NCI-H1930 (cell line): ENCODE measurements around the gene ZNRF4.
"Not testable (repeated sequence)": the region's sequence is repeated elsewhere in the genome, so short reads cannot be mapped to it uniquely, and the experiment has no call there.

ENCODE experiments used
- DNase-seq, 2 experiments: peaks; one replicate each; lab custom pipeline; 2025; lab: John Stamatoyannopoulos, UW

ZNRF4 gene, protein sequence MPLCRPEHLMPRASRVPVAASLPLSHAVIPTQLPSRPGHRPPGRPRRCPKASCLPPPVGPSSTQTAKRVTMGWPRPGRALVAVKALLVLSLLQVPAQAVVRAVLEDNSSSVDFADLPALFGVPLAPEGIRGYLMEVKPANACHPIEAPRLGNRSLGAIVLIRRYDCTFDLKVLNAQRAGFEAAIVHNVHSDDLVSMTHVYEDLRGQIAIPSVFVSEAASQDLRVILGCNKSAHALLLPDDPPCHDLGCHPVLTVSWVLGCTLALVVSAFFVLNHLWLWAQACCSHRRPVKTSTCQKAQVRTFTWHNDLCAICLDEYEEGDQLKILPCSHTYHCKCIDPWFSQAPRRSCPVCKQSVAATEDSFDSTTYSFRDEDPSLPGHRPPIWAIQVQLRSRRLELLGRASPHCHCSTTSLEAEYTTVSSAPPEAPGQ

DNA sequence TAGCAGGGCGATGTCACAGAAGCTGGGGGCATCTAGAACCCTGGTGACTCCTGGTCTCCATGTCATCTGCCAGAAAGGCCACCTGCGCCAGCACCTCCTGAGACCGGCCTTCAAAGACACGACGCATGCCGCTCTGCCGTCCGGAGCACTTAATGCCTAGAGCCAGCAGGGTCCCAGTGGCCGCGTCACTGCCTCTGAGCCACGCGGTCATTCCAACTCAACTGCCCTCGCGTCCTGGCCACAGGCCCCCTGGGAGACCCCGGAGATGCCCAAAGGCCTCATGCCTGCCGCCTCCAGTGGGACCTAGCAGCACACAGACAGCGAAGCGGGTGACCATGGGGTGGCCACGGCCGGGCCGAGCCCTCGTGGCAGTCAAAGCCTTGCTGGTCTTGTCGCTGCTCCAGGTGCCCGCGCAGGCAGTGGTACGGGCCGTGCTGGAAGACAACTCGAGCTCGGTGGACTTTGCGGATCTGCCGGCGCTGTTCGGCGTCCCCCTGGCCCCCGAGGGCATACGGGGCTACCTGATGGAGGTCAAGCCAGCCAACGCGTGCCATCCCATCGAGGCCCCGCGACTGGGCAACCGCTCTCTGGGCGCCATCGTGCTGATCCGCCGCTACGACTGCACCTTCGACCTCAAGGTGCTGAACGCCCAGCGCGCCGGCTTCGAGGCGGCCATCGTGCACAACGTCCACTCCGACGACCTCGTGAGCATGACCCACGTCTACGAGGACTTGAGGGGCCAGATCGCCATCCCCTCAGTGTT is at the start of gene ZNRF4:
ZNRF4 (plus strand) TSS at position 51 of the 763 bp plus-strand sequence; CDS start at position 126, 75 bp downstream.
- no peak for DNase-seq

DNA sequence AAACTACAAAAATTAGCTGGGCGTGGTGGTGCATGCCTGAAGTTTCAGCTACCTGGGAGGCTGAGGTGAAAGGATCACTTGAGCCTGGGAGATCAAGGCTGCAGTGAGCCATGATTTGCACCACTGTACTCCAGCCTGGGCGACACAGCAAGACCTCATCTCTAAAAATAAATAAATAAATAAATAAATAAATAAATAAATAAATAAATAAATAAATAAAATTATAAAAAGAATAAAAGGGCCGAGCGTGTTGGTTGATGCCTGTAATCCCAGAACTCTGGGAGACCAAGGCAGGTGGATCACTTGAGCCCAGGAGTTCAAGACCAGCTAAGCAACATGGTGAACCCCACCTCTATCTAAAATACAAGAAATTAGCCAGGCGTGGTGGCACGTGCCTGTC is 49.0 kb upstream of the ZNRF4 start:
- DNase-seq, result not testable (repeated sequence)

DNA sequence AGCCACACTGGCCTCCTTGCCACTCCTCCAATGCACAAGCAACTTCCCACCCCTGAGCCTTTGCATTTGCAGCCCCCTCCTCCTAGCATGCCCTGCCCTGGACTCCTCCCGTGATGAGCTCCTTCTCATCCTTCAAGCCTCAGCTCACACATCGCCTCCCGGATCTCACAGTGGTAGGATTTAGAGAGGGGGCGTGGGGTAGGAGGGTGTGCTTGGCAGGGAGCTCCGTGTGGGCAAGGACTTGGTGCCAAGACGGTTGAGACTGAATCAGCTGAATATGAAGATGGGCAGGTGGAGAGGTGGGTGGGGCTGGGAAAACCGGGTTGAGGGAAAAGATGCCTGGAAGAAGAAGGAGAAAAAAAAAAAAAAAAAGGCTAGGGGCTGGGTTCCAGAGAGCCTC is 48.4 kb upstream of the ZNRF4 start:
- no peak for DNase-seq

DNA sequence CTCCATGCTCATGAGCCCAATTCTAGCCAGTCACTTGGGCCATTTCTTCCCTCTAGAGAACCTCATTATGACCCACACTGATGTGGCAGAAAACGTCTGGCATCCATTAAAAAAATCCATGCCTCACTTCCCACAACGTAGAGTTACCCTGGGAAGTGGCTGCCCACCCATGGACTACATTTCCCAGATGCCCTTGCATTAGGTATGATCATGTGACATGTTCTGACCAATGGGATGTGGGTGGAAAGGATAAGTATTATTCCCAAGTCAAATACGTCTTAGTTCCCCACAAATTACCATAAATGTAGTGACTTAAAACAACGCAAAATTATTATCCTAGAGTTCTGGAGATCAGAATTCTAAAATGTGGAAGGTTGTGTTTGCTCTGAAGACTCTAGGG is 47.9 kb upstream of the ZNRF4 start:
- DNase-seq, result peak; percentile 8 to 10

DNA sequence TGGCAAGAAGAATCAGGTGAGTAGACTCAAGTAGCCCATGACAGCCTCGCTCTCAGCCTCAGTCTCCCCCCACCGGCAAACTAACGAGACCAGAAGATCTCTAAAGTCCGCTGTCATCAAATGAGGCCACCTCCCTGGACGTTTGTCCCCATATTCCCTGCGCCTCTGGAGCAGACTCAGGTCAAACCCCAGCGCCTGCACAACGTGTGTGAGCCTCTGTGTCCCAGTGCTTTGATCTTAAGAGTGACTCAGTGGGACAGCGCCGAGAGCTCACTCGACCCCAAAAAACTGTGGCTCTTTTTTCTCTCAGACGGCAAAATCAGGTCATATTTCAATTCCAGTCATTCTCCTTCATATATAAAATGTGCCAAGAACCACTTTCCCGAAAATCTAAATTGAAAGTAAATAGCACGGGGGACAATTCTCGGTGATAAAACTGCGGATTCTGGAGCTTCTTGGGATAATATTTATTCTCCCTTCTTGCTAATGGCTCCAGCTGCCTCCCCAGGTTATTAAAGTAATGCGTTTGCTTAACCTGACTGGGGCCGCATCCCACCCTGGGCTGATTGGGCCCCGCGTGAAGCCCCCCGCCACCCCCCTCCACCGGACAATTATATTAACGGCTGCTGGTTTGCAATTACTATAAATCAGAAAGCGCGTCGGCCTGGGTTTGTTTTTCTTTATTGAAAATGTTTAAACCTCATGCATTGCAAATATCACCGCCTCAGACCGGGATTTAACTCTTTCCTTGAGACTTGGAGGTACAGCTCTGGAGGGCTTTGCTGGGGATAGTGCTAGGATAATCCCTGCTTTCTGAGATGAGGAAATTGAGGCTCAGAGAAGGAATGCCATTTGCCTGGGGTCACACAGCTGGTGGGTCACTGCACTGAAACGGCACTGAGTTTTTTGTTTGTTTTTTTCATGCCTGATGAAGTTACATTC is 37.5 kb upstream of the ZNRF4 start:
- DNase-seq, result no peak

DNA sequence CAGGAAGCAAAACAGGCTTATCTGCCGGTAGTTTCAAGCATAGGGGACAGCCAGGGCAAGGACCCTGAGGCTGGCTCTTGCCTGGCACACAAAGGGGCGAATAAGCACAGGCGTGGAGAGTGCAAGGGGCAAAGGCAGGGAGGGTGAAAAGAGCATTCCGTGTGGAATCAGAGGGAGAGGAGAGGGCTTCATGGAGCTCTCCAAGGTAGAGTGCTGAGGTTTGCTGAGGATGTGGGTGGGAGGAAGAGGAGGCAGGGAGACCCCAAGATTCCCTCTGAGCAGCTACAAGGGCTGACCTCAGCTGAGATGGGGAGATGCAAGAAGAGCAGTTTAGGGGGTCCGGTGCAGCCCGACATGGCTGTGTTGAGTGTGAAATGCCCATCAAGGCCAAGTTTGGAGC is 36.5 kb upstream of the ZNRF4 start:
- no peak for DNase-seq

DNA sequence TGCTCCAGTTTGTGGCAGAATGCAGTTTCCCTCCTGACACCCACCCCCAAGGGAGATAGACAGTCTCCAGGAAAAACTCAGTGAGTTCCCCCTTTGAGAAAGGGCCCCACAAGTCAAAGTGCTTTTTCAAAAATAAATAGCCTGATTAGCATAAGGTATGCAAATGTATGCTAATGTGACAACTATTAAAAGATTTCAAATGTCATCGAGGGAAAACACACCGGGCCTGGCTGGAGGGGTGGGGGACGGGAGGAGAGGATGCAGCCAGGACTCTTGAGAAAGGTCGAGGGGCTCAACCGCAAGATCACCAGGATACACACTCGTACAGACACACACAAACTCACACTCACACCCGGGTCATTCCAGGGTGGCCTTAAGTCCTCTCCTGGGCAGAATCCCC is 34.3 kb upstream of the ZNRF4 start:
- no peak for DNase-seq

DNA sequence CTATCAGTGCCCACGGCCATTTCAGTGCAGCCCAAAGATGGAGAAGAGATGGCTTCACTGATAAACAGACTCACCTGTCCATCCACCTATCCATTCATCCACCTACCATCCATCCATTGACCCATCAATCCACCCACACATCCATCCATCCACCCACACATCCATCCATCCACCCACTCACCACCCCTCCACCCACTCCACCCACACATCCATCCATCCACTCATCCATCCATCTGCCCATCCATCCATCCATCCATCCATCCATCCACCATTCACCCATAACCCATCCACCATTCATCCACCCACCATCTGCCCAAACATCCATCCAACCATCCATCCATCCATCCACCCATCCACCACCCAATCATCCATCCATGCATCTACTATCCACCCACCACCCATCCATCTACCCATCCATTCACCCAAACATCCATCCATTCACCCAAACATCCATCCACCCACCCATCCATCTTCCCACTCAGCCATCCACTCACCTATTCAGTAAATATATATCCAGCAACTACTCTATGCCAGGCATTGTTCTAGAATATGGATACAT is 31.6 kb upstream of the ZNRF4 start:
- no peak for DNase-seq

DNA sequence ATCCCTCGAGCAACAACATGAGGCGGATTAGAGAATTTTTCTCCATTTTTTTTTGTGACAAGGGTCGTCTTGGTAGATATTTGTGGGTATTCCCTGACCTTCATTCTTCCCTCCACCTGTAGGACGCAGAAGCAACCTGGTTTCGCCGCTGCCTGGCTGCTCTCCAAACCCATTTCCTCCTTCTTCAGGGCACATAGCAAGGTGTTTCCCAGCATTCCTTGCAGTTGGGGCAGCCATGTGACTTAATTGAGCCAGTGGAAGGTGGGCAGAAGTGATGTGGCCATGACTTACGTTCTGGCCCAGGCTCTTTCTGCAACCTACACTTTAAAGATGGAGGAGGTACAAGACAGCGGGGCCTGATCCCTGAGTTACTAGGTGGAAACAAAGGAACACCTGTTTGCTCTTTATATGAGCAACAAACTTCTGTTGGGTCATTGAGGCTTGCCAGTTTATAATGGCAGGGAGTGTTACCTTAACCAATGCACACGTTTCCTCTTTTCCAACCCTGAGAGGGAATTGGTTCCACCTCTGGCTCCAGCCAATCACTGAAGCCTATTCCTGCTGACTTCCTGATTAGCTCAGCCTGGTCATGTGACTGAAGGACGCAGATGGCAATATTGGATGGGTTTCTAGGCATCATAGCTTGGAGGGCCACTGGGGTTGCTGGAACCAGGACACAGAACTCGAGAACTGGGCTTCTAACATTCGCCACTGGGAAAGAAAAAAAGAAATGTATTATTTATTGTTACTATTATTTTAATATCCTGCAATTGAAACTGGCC is 30.8 kb upstream of the ZNRF4 start:
- DNase-seq, result no peak

DNA sequence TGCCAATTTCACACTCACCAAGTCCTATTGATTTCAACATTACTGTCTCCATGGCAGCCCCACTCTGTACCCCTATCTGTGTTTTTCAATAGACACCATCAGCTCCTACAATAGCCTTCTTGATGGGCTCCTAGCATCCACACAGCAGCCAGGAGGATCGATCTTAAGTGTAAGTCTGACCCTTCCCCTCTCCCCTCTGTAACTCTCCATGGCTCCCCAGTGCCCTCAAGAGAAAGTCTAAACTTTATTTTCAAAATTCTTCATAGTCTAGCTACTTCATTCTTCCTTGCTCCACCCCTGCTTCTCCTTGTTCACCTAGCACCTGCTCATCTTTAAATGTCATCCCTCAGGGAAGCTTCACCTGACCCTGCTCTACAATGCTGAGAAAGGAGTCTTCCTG is 30.0 kb upstream of the ZNRF4 start:
- no peak for DNase-seq

DNA sequence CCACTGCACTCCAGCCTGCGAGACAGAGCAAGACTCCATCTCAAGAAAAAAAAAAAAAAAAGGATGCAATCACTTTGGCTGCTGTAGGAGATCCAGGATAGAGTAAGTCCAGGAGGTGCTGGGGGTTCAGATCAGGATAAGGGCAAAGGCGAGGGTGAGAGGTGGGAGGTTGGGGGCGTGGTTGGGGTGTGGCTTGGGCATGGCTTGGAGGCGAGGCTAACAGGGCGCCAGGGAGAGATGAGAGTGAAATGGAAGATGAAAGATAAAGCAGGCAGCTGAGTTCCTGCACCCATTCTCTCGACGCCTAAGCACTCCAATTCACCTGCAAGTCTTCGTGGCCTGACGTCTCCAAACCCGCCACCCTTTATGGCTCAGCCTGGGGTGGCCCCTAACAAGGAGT is 25.0 kb upstream of the ZNRF4 start:
- no peak for DNase-seq

DNA sequence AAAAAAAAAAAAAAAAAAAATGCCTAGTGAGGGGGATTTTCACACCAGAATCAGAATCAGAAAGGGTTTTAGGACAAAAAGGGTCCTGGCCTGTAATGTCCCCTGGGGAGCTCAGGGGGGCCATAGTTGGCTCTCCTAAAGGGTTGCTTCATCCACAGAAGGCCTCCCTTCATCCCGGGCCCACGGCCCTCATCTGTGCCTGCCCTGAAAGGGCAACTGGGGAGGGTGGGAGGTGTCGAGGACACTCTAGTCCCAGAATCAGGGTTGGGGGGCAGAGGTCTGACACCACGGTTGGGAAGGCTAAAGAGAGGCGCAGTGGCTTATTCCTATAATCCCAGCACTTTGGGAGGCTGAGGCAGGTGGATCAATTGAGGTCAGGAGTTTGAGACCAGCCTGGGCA is 22.5 kb upstream of the ZNRF4 start:
- DNase-seq, result no peak

DNA sequence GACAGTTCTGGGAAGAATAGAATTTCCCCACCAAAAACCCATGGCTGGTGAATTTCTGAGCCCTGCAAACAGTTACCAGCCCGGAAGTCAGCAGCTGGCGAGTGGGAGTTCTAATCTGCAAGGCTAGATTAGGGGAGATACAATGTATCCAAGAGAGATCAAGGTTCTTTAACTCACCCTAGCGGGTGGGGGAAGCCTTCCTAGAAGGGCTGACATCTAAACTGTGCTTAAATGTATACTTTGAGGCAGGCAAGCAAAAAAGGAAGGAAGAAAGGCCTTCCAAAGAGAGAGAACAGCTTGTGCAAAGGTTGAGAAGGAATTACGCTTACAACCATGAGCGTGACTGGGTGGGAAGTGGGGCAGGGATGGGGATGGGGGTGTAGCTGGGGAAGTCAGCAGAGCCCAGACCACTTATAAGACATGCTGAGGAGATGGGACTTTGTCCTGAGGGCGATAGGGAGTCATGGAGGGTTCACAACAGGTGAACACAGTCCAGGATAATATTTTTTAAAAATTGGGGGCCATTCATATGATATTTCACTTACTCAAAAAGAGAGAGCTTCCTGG is 20.8 kb upstream of the ZNRF4 start:
- DNase-seq, result no peak

DNA sequence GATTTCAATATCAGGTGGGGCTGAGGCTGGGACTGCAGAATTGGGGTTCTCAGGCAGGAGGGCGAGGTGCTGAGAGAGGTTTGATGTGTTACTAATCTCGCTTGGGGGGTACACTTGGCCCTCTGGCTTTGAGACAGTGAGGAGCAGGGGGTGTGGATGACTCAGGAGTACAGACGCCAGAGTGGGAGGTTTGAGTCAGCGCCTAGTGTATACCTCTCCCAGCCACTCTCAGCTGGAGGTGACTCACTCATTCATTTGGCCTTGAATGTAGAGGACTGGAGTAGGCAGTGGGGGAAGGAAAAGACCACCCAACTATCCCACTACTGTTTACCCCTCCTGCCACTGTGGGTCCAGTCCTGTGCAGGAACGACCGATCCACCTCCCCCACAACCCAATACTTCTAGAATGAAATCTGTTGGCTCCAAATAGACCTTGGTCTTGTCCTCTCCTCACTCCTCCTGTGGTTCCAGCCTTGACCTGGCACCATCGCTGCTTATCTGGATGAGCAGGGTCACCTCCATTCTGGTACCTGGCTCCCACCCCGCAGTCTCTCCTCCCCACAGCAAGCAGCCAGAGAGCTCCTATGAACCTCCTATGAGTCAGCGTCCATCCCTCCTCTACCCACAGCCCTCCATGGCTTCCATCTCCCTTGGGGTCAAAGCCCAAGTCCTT is 20.1 kb upstream of the ZNRF4 start:
- DNase-seq, result no peak

DNA sequence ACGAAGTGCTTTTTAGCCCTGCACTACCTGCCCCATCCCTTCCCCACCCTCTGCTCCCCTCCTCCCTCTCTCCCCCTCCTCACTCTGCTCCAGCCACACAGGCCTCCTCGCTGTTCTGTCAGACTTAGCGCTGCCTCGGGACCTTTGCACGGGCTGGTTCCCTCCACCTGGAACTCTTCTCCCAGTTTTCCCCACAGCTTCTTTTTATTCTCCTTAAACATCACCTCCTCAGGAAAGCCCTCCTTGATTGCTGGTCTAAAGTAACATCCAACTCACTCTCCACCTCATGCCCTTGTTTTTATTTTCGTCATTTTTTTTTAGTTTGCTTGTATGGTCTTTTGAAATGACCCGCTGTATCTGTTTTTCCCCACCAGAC is 19.6 kb upstream of the ZNRF4 start:
- DNase-seq, result no peak

DNA sequence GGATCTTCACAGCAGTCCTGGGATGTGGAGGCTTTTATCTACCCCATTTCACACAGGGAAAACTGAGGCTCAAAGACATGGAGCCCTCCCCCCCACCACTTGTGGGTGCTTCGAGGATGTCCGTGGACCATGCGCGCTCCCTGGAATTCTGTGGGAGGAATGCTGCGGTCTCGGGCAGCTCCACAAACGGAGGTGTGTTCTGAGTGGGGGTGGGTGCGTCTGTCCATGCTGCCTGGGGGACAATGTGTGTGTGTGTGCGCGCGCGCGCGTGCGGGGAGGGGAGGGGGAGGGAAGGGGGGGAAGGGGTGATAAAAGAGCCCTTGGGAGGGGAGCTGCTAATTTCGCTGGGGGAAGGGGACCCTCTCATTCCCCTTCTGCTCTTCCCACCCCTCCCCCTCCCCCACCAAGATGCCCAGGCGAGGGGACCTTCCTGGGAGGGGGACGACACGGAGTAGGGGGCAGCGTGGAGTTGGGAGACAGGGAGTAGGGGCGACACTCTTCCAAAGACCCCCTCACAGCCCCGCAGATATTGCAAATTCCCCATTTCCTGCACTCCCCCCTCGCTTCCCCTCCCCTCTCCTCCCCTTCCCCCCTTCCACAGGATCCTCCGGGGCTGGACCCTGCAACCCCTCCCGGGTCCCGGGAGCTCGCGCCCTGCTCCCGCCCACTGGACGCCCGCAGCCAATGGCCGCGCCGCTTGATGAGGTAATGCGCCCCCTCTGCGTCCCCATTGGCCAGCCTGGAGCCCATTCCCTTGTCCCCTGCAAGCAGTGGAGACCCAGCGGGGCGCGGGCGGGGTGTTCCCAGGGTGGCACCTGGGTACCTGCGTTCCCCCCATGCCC is 18.9 kb upstream of the ZNRF4 start:
- DNase-seq, result peak; percentile 32 to 64

DNA sequence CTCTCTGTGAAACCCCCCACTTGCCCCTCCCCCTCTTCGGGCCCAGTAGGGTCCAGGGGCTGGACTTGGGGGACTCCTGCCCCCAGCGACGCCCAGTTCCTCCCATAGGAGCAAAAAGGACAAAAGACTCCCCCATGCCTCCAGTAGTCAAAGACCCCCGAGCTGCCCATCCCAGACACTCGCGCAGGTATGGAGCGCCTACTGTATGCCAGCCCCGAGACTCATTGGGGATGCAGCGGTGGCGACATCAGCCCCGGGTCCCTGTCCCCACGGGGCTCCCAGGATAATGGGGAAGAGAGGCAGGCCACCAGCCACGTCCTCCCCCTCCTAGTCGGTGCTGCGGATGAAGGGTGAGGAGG is 18.3 kb upstream of the ZNRF4 start:
- no peak for DNase-seq

DNA sequence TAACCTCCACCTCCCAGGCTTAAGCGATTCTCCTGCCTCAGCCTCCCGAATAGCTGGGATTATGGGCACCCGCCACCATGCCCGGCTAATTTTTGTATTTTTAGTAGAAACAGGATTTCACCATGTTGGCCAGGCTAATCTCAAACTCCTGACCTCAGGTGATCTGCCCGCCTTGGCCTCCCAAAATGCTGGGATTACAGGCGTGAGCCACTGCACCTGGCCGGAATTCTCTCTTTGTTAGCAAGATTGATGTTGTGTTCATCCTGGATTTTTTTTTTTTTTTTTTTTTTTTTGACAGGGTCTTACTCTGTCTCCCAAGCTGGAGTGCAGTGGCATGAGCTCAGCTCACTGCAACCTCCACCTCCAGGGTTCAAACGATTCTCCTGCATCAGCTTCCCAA is 16.5 kb upstream of the ZNRF4 start:
- not testable (repeated sequence) for DNase-seq

DNA sequence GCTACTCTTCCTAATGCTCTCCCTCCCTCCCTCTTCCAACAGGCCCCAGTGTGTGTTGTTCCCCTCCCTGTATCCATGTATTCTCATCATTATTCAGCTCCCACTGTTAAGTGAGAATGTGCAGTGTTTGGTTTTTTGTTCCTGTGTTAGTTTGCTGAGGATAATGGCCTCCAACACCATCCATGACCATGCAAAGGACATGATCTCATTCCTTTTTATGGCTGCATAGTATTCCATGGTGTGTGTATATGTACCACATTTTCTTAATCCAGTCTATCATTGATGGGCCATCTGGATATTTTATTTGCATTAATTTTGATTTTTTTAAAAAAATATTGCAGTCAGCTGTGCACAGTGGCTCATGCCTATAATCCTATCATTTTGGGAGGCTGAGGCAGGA is 15.8 kb upstream of the ZNRF4 start:
- no peak for DNase-seq
